GM19455 (cell line): Measurements from ENCODE around the gene KLHL24.
"Not testable (repeated sequence)": the region's sequence is repeated elsewhere in the genome, so short reads cannot be mapped to it uniquely, and the experiment has no call there.

ENCODE experiments used
- ATAC-seq: cut with Tn5 transposase; IDR thresholded peaks from one replicate; pipeline ENCODE4 v1.9.1; 2021; ENCODE audit not compliant: unreplicated experiment

KLHL24 gene, protein sequence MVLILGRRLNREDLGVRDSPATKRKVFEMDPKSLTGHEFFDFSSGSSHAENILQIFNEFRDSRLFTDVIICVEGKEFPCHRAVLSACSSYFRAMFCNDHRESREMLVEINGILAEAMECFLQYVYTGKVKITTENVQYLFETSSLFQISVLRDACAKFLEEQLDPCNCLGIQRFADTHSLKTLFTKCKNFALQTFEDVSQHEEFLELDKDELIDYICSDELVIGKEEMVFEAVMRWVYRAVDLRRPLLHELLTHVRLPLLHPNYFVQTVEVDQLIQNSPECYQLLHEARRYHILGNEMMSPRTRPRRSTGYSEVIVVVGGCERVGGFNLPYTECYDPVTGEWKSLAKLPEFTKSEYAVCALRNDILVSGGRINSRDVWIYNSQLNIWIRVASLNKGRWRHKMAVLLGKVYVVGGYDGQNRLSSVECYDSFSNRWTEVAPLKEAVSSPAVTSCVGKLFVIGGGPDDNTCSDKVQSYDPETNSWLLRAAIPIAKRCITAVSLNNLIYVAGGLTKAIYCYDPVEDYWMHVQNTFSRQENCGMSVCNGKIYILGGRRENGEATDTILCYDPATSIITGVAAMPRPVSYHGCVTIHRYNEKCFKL

DNA sequence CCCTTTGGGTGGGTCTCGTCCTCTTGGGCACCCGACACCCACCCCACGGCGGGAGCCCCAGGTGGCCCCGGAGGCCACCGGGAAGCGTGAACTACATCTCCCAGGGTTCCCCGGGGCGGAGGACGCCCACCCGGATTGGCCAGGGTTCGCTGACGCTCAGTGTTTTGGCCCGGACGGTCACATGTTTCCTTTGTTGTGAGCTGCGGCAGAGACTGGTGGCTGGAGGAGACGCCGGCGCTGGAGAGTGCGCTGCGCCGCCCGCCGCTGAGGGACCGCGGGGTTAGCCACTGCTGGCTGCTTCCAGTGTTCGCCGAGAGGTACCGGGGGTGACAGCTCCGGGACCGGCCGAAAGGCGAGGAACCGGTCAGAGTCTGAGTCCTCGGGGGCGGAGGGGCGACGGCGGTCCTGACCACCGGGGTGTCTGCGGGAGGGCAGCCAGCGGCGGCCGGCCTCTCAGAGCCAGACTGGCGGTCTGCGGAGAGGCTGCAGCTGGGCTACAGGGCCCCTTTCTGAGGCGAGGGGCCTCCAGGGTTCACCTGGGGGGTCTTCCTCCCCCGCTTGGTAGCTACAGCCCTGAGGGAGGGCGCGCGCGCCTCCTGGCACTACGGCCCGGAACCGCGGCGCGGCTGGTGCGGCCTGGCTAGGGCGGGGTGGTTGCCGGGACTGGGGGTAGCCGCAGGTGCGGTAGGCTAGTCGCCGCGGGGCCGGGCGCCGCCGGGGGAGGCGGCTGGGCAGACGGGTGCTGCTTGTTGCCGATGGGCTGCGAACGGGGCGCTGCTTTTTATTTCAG lies at the start of gene KLHL24:
KLHL24 (plus strand) TSS at position 193 of the 790 bp plus-strand sequence. CDS start 14,734 bp downstream, outside the sequence.
- ATAC-seq: peak; percentile 80

DNA sequence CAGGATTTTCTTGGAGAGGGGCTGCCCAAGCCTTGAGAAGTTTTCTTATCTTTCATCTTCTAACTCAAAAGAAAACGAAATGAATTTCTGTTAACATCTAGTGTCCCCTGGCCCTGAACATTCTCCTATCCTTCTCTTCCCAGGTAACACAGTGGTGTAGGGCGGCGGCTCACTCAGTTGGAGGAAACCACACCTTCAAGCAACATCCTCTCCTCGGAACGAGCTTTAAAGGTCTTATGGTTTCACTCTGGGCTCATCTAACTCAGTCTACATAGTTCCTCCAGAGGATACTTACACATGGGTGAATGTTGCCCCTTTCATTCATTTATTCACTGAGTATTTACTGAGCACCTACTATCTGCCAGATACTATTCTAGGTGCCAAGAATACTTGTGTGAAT lies 48.9 kb upstream of the KLHL24 start:
- ATAC-seq: no peak

DNA sequence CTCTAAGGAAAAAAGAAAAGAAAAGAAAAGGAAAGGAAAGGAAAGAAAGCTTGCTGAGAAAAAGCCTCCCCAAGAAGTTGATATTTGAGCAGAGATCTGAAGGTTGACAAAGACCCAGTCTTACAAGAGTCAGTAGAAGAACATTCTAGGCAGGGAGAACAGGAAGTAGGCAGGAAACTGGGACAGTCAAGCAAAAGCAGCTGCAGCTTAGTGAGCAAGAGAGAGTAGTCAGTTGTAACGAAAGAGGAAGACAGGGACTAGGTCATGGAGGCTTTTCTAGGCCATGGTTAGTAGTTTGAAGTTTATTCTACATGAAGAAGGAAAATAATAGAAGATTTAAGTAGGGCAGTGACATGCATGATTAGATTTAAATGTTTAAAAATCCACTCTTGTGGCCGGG lies 48.1 kb upstream of the KLHL24 start:
- no peak for ATAC-seq

DNA sequence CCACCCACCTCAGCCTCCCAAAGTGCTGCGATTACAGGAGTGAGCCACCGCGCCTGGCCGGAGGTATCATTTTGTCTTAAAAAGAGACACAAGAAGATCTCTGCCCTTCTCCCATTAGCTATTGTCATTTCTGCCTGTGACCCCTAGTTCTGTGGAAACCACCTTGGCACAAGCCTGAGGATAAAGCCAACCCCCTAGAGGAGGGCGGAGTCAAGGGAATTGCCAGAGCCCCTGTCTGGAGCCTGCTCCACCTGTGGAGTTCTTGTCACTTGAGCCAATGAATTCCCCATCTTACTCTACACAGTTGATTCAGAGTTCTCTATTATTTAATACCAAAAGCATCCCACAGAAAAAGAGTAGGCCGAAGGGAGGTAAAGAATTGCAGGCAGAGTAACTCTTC lies 45.0 kb upstream of the KLHL24 start:
- no peak for ATAC-seq

DNA sequence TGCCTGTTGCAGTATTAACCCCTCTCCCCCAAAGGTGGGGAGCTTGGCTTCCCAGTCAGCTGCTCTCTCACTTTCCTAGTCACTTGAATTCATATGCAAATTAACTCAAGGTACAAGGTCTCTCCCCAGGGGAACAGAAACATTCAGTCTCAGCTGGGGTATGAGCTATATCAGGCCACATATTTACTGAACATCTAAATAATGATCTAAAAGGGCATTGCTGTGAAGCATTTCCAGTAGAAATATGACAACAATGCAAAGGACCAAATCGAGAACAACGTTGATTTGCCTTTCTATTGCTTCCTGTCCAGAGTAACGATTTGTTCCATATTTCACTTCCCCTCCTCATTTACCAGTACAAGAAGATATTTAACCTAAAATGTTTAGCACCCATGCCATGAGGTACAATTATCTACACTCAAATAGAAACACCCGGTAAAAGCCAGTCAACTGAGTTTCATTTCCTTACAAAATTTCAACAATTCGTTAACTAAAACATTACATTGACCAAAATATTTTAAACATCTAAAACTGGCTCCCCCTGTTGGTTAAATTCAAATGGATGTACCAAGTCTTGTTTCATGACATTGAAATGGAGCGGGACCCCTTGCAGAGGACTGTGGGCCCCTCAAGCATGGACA lies 43.4 kb upstream of the KLHL24 start:
- ATAC-seq: peak; percentile 91

DNA sequence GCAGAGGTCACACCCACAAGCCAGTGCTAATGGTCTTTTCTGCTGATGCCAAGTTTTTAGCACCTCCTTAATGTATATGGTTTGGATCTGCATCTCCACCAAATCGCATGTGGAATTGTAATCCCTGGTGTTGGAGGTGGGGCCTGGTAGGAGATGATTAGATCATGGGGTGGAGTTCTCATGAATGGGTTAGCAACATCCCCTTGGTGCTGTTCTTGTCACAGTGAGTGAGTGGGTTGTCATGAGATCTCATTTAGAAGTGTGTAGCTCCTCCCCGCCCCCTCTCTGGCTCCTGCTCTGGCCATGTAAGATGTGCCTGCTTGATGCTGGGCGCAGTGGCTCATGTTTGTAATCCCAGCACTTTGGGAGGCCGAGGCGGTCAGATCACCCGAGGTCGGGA lies 42.6 kb upstream of the KLHL24 start:
- ATAC-seq: no peak

DNA sequence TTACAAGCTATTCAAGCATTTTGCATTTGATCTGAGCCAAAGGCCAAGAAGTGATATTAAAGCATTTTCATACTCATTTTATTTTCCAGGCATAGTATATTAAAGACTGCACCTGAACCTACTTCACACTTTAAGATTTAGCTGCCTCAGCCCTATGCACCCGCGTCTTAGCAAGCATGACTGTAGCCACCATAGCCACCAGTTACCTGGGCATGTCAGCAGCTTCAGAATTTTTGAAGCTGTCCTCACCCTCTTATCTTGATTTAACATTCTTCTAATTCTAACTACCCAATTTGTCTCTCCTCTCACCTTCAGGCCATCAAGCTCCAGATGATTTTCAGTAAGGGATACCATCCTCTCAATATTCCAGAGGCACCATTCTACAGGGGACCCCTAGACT lies 40.8 kb upstream of the KLHL24 start:
- no peak for ATAC-seq

DNA sequence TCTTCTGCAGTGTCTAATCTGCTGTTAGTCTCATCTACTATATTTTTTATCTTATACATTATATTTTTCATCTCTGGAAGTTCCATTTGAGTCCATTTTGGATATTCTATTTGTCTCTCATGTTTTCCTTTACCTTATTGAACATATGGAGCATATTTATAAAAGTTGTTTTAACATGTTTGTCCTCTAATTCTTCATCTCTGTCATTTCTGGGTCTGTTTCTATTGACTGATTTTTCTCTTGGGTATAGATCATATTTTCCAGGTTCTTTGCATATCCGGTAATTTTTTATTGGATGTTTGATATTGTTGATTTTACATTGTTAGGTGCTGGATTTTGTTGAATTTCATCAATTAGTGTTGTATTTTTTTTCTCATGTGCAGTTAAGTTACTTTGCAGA lies 37.5 kb upstream of the KLHL24 start:
- ATAC-seq: no peak

DNA sequence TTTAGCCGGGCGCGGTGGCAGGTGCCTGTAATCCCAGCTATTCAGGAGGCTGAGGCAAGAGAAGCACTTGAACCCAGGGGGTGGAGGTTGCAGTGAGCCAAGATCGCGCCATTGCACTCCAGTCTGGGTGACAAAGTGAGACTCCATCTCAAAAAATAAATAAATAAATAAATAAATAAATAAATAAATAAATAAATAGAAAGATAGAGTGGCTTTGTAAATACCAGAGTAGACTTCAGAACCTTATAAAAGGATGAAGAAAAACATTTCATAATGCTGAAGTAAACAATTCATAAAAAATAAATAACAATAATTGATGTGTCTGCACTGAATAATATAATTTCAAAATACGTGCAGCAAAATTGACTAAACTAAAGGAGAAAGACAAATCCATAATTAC lies 24.1 kb upstream of the KLHL24 start:
- ATAC-seq: not testable (repeated sequence)

DNA sequence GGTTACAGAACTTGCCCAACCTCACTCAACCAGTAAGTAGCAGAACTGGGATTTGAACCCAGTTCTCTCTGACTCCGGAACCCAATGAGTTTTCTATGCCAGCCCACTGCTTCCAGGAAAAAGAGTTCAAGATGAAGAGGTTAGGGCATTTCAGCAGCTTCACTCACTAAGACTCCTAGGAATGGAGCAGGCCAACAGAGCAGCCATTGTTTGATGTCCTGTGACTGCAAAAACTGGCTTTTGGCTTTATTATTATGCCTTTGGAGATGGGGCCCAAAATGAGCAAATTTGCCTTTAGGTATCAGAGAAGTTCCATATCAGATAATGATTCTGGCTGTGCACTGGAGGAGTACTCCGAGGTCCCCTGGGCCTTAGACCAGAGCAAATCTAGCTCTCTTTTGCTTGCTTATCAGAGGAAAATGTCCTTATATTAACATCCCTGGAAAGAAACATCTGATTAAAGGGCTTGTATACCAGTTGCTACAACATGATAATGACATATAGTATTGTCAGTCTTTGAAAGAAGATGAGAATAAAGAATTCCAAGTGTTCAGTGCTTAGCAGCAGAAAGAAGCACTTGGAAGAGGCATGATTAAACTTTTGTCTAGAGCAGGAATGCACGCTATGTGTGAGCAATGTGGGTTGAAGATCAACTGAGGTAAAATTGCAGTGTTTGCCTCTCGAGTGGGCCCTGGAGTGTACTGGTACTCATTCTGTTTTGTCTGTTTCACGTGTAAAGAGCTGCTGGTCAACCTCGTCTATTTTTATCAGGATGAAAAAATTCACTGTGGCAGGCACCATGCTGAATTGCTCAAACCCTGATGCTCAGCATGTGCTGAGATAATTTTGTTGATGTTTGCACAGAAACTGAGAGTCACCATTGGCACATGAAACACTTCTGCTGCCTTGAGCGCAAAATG lies 21.8 kb upstream of the KLHL24 start:
- no peak for ATAC-seq

DNA sequence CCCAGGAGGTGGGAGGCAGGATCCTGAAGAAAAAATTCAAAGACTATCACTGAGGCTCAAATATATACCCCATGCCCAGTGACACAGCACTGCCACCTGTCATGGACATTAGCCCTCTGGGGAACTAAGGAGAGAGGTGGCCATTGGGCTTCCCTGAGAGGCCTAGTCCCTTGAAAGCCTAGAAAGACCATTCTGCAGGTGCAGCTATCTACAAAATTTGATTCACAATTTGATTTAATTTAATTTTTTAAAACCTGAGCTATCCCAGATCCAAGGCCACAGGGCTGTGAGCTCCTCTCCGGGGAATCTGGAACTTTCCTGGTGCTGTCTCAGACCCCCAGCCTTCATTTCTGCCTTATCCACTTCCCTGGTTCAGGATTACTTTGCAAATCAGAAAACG lies 16.9 kb upstream of the KLHL24 start:
- ATAC-seq: no peak

DNA sequence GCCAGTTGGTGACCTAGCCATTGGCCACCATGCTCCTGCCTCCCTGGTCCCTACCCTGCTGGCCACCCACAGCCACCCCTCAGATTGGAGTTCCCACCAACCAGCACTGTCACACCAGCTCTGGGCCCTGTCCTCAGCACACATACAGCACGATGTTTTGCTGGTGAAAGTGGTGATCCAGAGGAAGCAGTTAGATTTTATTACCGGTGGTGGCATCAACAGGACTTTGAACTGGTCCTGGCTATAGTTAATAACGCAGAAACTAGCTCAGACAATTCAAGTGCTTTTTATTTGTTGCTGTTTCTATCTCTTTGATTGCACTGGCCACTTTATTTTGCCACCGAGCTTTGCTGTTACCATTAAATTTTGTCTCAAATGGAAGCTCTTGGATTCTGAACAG lies 16.4 kb upstream of the KLHL24 start:
- no peak for ATAC-seq

DNA sequence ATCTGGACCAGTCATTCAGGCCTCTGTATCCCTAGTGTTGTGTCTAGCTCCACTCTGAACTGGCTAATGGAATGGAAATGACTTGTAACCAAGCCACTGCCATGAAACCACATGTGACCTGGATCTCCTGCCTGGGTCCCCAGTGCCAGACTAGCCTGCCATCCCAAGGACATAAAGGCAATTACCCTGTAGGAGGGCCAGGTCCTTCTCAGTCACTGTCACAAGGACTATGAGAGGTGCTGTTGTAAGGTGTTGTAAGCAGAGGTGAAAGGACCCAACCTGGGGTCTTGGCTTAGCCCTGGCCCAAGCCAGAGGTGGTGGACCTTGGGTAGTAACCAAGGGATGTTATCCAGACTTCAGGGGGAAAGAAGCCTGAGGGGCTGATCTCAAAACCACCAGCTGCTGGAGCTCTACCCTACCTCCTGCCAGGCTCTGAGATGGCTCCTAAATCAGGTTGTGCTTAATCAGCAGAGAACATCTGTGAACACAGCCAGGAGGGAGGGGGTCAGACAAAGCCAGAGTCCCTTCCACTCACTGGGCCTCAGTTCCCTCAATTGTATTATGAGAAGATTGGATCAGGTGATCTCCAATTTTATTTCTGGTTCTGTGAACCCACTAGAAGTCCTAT lies 15.7 kb upstream of the KLHL24 start:
- ATAC-seq: no peak

DNA sequence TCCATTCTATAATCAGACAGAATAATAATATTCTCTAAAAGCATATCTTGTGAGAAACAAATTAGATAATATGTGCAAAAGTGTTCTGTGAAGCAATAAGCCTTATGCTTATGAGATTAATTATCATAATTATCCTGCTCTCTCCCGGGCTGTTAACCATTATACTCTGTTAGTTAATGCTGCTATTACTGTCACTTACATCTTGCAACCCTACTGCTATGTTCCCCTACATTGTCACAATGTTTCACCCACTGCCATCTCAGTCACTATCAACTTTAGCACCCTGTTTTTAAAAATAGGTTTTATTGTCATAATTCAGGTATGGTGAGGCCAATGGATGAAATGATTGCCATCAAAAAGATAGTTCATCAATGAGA lies 15.2 kb upstream of the KLHL24 start:
- no peak for ATAC-seq

DNA sequence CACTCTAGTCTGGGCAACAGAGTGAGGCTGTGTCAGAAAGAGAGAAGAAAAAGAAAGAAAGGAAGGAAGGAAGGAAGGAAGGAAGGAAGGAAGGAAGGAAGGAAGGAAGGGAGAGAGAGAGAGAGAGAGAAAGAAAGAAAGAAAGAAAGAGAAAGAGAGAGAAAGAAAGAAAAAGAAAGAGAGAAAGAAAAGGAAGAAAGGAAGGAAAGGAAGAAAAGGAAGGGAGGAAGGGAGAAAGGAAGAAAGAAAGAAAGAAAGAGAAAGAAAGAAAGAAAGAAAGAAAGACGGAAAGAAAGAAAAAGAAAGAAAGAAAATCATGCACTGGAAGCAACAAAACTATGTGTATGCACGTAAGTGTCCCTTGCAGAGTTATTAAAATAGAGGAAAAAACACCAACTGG lies 12.9 kb upstream of the KLHL24 start:
- not testable (repeated sequence) for ATAC-seq

DNA sequence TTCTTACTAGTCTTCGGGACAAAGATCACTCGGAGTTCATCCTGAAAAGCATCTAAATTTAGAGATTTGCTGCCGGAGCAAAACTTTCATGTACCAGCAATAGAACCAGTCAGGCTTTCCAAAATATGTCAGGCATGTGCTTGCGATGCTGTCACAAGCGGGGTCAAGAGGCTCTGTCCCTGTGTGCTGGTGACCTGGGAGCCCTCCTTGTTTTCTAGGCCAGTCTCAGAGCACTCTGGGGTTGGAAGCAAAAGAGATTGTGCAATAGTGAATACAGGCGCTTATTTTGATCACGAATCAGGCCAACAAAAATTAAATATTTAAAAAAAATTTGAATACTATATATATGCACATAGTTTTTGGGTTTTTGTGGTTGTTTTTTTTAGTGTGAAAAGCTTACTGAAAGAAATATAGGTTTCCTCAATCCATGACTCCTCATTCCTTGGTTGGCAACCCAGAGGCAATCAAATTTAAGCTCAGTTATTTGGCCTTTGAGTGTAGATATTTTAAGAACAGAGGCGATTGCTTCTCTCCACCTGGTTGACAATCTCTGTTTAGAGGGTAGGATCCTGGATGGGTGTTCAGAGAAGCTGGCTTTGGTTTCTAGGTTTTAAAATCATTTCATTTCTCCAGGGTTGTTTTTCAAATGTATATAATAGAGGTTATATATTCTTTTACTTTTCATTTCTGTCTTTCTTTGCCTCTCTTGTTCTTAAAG lies 8.4 kb upstream of the KLHL24 start:
- no peak for ATAC-seq

DNA sequence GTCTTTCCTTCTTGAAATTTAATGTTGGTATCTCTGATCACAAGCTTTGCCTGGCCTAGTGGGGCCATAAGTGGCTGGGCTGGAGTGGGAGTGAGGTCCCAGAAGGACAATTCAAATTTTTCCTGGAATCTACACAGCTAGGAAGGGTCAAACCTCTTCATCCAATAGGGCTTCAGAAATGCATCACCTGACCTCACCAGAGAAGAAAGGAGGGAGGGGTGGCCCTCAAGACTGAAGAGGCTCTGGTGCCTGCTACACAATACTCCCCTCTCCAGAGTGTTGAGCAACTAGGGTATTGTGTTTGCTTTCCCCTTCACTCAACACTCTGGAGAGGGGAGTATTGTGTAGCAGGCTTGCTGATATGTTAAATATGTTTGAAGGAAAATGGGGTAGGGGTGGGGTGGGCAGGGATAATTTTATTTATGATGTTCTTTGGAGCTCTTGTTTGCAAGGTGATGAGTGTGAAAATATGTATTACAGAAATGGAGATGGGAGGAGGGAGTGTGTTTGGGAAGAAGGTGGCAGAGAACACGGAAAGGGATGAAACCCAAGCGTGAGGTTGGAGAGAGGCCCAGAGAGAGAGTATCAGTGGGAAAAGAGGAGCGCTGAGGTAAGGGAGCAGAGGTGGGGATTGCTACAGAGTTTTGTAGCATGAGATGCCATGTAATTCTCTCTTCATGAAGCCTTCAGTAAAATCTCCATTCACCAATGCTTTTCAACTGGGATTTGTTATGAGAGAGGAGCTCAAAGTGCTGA lies 5.7 kb upstream of the KLHL24 start:
- ATAC-seq: no peak

DNA sequence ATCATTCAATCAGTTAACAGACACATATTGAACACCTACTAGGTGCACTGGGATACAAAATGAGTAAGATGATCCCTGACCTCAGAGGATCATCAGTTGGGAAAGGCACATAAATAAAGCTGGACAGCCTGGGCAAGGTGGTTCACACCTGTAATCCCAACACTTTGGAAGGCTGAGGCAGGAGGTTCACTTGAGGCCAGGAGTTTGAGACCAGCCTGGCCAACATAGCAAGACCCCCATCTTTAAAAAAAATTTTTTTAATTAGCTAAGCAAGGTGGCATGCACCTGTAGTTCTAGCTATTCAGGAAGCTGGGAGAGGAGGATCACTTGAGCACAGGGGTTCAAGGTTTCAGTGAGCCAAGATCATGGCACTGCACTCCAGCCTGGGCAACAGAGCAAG lies 3.7 kb upstream of the KLHL24 start:
- ATAC-seq: no peak

DNA sequence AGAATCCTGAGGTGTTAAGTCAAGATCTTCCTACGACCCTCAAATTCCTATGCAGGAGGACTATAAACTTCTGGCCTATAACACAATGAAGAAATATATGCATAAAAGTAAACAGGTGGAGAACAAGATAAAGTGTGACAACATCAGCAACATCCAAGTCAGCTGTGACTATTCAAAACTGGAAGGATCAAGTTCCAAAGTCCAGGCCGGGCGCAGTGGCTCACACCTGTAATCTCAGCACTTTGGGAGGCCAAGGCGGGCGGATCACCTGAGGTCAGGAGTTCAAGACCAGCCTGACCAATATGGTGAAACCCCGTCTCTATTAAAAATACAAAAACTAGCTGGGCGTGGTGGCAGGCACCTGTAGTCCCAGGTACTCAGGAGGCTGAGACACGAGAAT lies 2.7 kb upstream of the KLHL24 start:
- ATAC-seq: not testable (repeated sequence)
